Activated CD4-positive, alpha-beta T cell treated with anti-CD3 and anti-CD28 coated beads for 36 hours (primary cell): ENCODE measurements around the gene BGN. TPM values are rescaled to one million over a fixed set of nuclear protein-coding genes. Genes with fewer than 3 reads are reported as not detected.

Experiments
- ATAC-seq: fragments of 200-7000 bp; cut with Tn5 transposase; one replicate; pipeline ENCODE4 v1.10.0; 2021; ENCODE audit warnings: mild to moderate bottlenecking, moderate library complexity
- CTCF ChIA-PET: fragments of 350-600 bp; sonication (Branson Sonifier 250); formaldehyde crosslinking; loops from one replicate; lab custom pipeline; 2021; ENCODE audit warnings: antibody characterized with exemption; lab: Charles Lee
- POLR2A ChIA-PET: fragments of 350-600 bp; sonication (Branson Sonifier 250); formaldehyde crosslinking; loops from one replicate; lab custom pipeline; 2021; ENCODE audit warnings: antibody characterized with exemption, inconsistent platforms; lab: Charles Lee
- DNase-seq: peaks from one replicate; pipeline ENCODE4 v3.0.0-alpha.2; 2020
- H3K27ac Mint-ChIP-seq: one replicate; pipeline ENCODE4 v1.8.0; 2021; ENCODE audit warnings: mixed read lengths
- H3K27me3 Mint-ChIP-seq: one replicate; pipeline ENCODE4 v1.8.0; 2021; ENCODE audit warnings: mixed read lengths
- H3K36me3 Mint-ChIP-seq: one replicate; pipeline ENCODE4 v1.8.0; 2021; ENCODE audit warnings: low read depth, mixed read lengths
- H3K4me1 Mint-ChIP-seq: one replicate; pipeline ENCODE4 v1.8.0; 2021; ENCODE audit warnings: mixed read lengths
- H3K4me3 Mint-ChIP-seq: one replicate; pipeline ENCODE4 v1.8.0; 2021; ENCODE audit warnings: mild to moderate bottlenecking, moderate library complexity, mixed read lengths
- H3K9me3 Mint-ChIP-seq: one replicate; pipeline ENCODE4 v1.8.0; 2021; ENCODE audit warnings: low read depth, mixed read lengths
- intact Hi-C, 2 experiments: fragments of 100-400 bp; cut with DNase I in 1 of 2; cut with micrococcal nuclease in 1 of 2; formaldehyde crosslinking; loops; one replicate each; pipeline versions ENCODE4 v1.14.2 to v1.15.1; 2022 to 2024; cut with DNase I, micrococcal nuclease
- total RNA-seq, 2 experiments: library from RNA; stranded (reverse); gene quantifications; one replicate each; pipeline ENCODE4 v1.2.3, GENCODE V29; 2021

The BGN gene
- total RNA-seq, 2 experiments from 2014 or later: not detected

GRCh38 chrX:153524234-153524633 lies 29.5 kb downstream of the BGN start:
- Mint-ChIP-seq H3K27ac (no peak overlapping the region), H3K9me3 (no peaks in the 10 kb centered on the region), H3K4me1 (no peaks in the 10 kb centered on the region), H3K27me3 (peaks cover 2% of the 10 kb centered on the region), H3K4me3 (no peak overlapping the region), H3K36me3 (no peaks in the 10 kb centered on the region)
- no peak for ATAC-seq
- intact Hi-C loops: no loop called here
- ChIA-PET CTCF (interaction anchor here (1.0 kb wide), 1 partner anchor 9 kb away, joined by 3 read pairs; no protein-coding TSS in a partner anchor), POLR2A (no interaction called here)
- DNase-seq: no peak

- POLR2A ChIA-PET: no interaction called here
- no peak for ATAC-seq
- no peak overlapping the region for H3K4me3 Mint-ChIP-seq
- intact Hi-C loops: no loop called here
- no peak for DNase-seq
- CTCF ChIA-PET: no interaction called here
- no peak overlapping the region for H3K27ac Mint-ChIP-seq
- no peaks in the 10 kb centered on the region for H3K4me1 Mint-ChIP-seq
- H3K27me3 Mint-ChIP-seq: no peaks in the 10 kb centered on the region
- H3K36me3 Mint-ChIP-seq: no peaks in the 10 kb centered on the region
- H3K9me3 Mint-ChIP-seq: no peaks in the 10 kb centered on the region
Observed at GRCh38 chrX:153525451-153525850, 30.7 kb downstream of the BGN start.

GRCh38 chrX:153526042-153526441 lies 31.3 kb downstream of the BGN start:
- H3K27me3 Mint-ChIP-seq: no peaks in the 10 kb centered on the region
- no peak for ATAC-seq
- DNase-seq: no peak
- intact Hi-C loops: no loop called here
- ChIA-PET POLR2A (no interaction called here), CTCF (interaction anchor here (0.6 kb wide), 1 partner anchor 44 kb away, joined by 3 read pairs; no protein-coding TSS in a partner anchor)
- no peaks in the 10 kb centered on the region for H3K36me3 Mint-ChIP-seq
- no peak overlapping the region for H3K4me3 Mint-ChIP-seq
- no peaks in the 10 kb centered on the region for H3K9me3 Mint-ChIP-seq
- H3K4me1 Mint-ChIP-seq: no peaks in the 10 kb centered on the region
- no peak overlapping the region for H3K27ac Mint-ChIP-seq

- intact Hi-C loops: no loop called here
- H3K4me1 Mint-ChIP-seq: no peaks in the 10 kb centered on the region
- DNase-seq: no peak
- no peaks in the 10 kb centered on the region for H3K9me3 Mint-ChIP-seq
- no peak for ATAC-seq
- H3K27ac Mint-ChIP-seq: no peak overlapping the region
- H3K36me3 Mint-ChIP-seq: no peaks in the 10 kb centered on the region
- no peak overlapping the region for H3K4me3 Mint-ChIP-seq
- H3K27me3 Mint-ChIP-seq: no peaks in the 10 kb centered on the region
- CTCF ChIA-PET: interaction anchor here (0.5 to 0.8 kb wide), 3 partner anchors 43 to 141 kb away, joined by 3 read pairs; no protein-coding TSS in a partner anchor
- POLR2A ChIA-PET: no interaction called here
Observed at GRCh38 chrX:153526801-153527200, 32.0 kb downstream of the BGN start.

GRCh38 chrX:153527208-153527607 lies 32.4 kb downstream of the BGN start:
- Mint-ChIP-seq H3K4me1 (no peaks in the 10 kb centered on the region), H3K27ac (no peak overlapping the region), H3K36me3 (no peaks in the 10 kb centered on the region), H3K4me3 (no peak overlapping the region), H3K9me3 (no peaks in the 10 kb centered on the region), H3K27me3 (no peaks in the 10 kb centered on the region)
- DNase-seq (no peak), ATAC-seq (no peak)
- CTCF ChIA-PET: interaction anchor here (0.5 to 0.8 kb wide), 2 partner anchors 139 to 141 kb away, joined by 3 read pairs; no protein-coding TSS in a partner anchor
- intact Hi-C loops: no loop called here
- POLR2A ChIA-PET: no interaction called here

- ChIA-PET CTCF (interaction anchor here (1.4 kb wide), 1 partner anchor 8 kb away, joined by 3 read pairs; no protein-coding TSS in a partner anchor), POLR2A (no interaction called here)
- no peak overlapping the region for H3K4me3 Mint-ChIP-seq
- no peak overlapping the region for H3K27ac Mint-ChIP-seq
- H3K36me3 Mint-ChIP-seq: no peaks in the 10 kb centered on the region
- no peaks in the 10 kb centered on the region for H3K27me3 Mint-ChIP-seq
- DNase-seq (no peak), ATAC-seq (no peak)
- no peaks in the 10 kb centered on the region for H3K4me1 Mint-ChIP-seq
- H3K9me3 Mint-ChIP-seq: no peaks in the 10 kb centered on the region
- intact Hi-C loops: no loop called here
Observed at GRCh38 chrX:153530411-153531129, 35.8 kb downstream of the BGN start.

- no peak overlapping the region for H3K4me3 Mint-ChIP-seq
- H3K9me3 Mint-ChIP-seq: no peaks in the 10 kb centered on the region
- no peaks in the 10 kb centered on the region for H3K36me3 Mint-ChIP-seq
- no peaks in the 10 kb centered on the region for H3K27me3 Mint-ChIP-seq
- H3K4me1 Mint-ChIP-seq: no peaks in the 10 kb centered on the region
- no peak overlapping the region for H3K27ac Mint-ChIP-seq
- CTCF ChIA-PET: interaction anchor here (1.0 kb wide), 1 partner anchor 10 kb away, joined by 3 read pairs; no protein-coding TSS in a partner anchor
- ATAC-seq (no peak), DNase-seq (no peak)
- intact Hi-C loops: no loop called here
- POLR2A ChIA-PET: no interaction called here
Observed at GRCh38 chrX:153533091-153533490, 38.3 kb downstream of the BGN start.

- ATAC-seq: no peak
- H3K27me3 Mint-ChIP-seq: peaks cover 2% of the 10 kb centered on the region
- CTCF ChIA-PET: no interaction called here
- no peaks in the 10 kb centered on the region for H3K9me3 Mint-ChIP-seq
- H3K36me3 Mint-ChIP-seq: no peaks in the 10 kb centered on the region
- H3K27ac Mint-ChIP-seq: no peak overlapping the region
- DNase-seq: no peak
- intact Hi-C loops: loop anchor here in 1 of 2 experiments (5.0 kb wide), 1 partner anchor 130 kb away; no protein-coding TSS in a partner anchor
- H3K4me3 Mint-ChIP-seq: no peak overlapping the region
- no peaks in the 10 kb centered on the region for H3K4me1 Mint-ChIP-seq
- POLR2A ChIA-PET: no interaction called here
Observed at GRCh38 chrX:153537080-153537479, 42.3 kb downstream of the BGN start.

- H3K4me3 Mint-ChIP-seq: no peak overlapping the region
- H3K9me3 Mint-ChIP-seq: no peaks in the 10 kb centered on the region
- no peak overlapping the region for H3K27ac Mint-ChIP-seq
- H3K36me3 Mint-ChIP-seq: no peaks in the 10 kb centered on the region
- ATAC-seq (no peak), DNase-seq (no peak)
- intact Hi-C loops: loop anchor here (2.0 to 5.0 kb wide), 2 partner anchors 125 to 130 kb away; no protein-coding TSS in a partner anchor
- H3K4me1 Mint-ChIP-seq: no peaks in the 10 kb centered on the region
- ChIA-PET CTCF (interaction anchor here (0.6 to 2.7 kb wide), 3 partner anchors 129 to 194 kb away, joined by 3 to 33 read pairs (median 3); no protein-coding TSS in a partner anchor), POLR2A (no interaction called here)
- peaks cover 2% of the 10 kb centered on the region for H3K27me3 Mint-ChIP-seq
Observed at GRCh38 chrX:153537526-153538295, 42.9 kb downstream of the BGN start.

- Mint-ChIP-seq H3K27ac (no peak overlapping the region), H3K27me3 (peaks cover 2% of the 10 kb centered on the region), H3K9me3 (no peaks in the 10 kb centered on the region), H3K4me1 (no peaks in the 10 kb centered on the region), H3K36me3 (no peaks in the 10 kb centered on the region), H3K4me3 (no peak overlapping the region)
- ChIA-PET POLR2A (no interaction called here), CTCF (interaction anchor here (0.6 to 2.7 kb wide), 8 partner anchors 9 to 201 kb away, joined by 3 to 33 read pairs (median 4); no protein-coding TSS in a partner anchor)
- ATAC-seq: no peak
- intact Hi-C loops: loop anchor here (2.0 to 5.0 kb wide), 2 partner anchors 124 to 129 kb away; no protein-coding TSS in a partner anchor
- no peak for DNase-seq
Observed at GRCh38 chrX:153538424-153538823, 43.6 kb downstream of the BGN start.

GRCh38 chrX:153539171-153539978 lies 44.6 kb downstream of the BGN start:
- H3K27ac Mint-ChIP-seq: no peak overlapping the region
- POLR2A ChIA-PET: no interaction called here
- CTCF ChIA-PET: interaction anchor here (0.5 to 2.7 kb wide), 19 partner anchors 10 to 200 kb away, joined by 3 to 33 read pairs (median 4); partner anchors contain the start of gene DUSP9

More at GRCh38 chrX:153539171-153539978, 44.6 kb downstream of the BGN start:
- DNase-seq (peak; percentile 73), ATAC-seq (peak; percentile 93)
- Mint-ChIP-seq H3K9me3 (no peaks in the 10 kb centered on the region), H3K4me1 (no peaks in the 10 kb centered on the region), H3K36me3 (no peaks in the 10 kb centered on the region), H3K4me3 (no peak overlapping the region), H3K27me3 (peaks cover 2% of the 10 kb centered on the region)
- intact Hi-C loops: loop anchor here (1.0 to 5.0 kb wide), 4 partner anchors 110 to 129 kb away; no protein-coding TSS in a partner anchor
